K562 (cell line): ENCODE data around the gene SNRPB. TPM values are rescaled to one million over a fixed set of nuclear protein-coding genes. Genes with fewer than 3 reads are reported as not detected.
A peak's percentile ranks its signal among the peaks of the same experiment; 100 is the strongest.

ENCODE experiments used
- CREBBP ChIP-seq: IDR thresholded peaks from one replicate; pipeline ENCODE4 v1.6.1; 2012; ENCODE audit warnings: low read depth, mild to moderate bottlenecking, control low read depth, inconsistent platforms, low read length
- DMBX1 ChIP-seq: fragments of 250-450 bp; sonication (Bioruptor Pico); IDR thresholded peaks from 2 replicates; pipeline ENCODE4 v1.8.0; 2022; ENCODE audit warnings: inconsistent platforms, mild to moderate bottlenecking, moderate library complexity, borderline replicate concordance
- EHMT2 ChIP-seq: fragments of 450-650 bp; IDR thresholded peaks from 2 replicates; pipeline ENCODE4 v1.6.1; 2018; ENCODE audit warnings: antibody characterized with exemption
- ELF1 ChIP-seq: fragments of 200-800 bp; sonication (Bioruptor generic); IDR thresholded peaks from 2 replicates; pipeline ENCODE4 v1.6.1; 2016; ENCODE audit warnings: missing genetic modification characterization, missing compliant biosample characterization
- ESRRB ChIP-seq: fragments of 250-450 bp; sonication (Bioruptor Pico); IDR thresholded peaks from 2 replicates; pipeline ENCODE4 v1.5.0; 2020; ENCODE audit warnings: mild to moderate bottlenecking, moderate library complexity, borderline replicate concordance
- EZH2 ChIP-seq: IDR thresholded peaks from 2 replicates; pipeline ENCODE4 v1.6.1; 2012; ENCODE audit warnings: low read depth, mild to moderate bottlenecking, inconsistent platforms, low read length, borderline replicate concordance
- GTF2F1 ChIP-seq: IDR thresholded peaks from 2 replicates; pipeline ENCODE4 v1.6.1; 2011; ENCODE audit warnings: low read depth, low read length, improper control_type of control experiment
- IRF2 ChIP-seq: sonication (generic); formaldehyde crosslinking; IDR thresholded peaks from 2 replicates; pipeline ENCODE4 v1.8.1; 2022; ENCODE audit warnings: mild to moderate bottlenecking, missing genetic modification reagents
- LEF1 ChIP-seq: fragments of 450-650 bp; IDR thresholded peaks from 2 replicates; pipeline ENCODE4 v1.6.1; 2016; ENCODE audit warnings: mild to moderate bottlenecking
- MTF1 ChIP-seq: fragments of 250-450 bp; sonication (Bioruptor Pico); IDR thresholded peaks from 2 replicates; pipeline ENCODE4 v1.9.0; 2021; ENCODE audit warnings: moderate library complexity, mild to moderate bottlenecking, inconsistent platforms, borderline replicate concordance
- NCOA1 ChIP-seq: fragments of 450-650 bp; IDR thresholded peaks from 2 replicates; pipeline ENCODE4 v1.6.1; 2016; ENCODE audit warnings: low read depth
- SPI1 ChIP-seq: IDR thresholded peaks from 2 replicates; pipeline ENCODE4 v1.6.1; 2011; ENCODE audit warnings: low read depth, low read length, control low read depth, borderline replicate concordance
- TAF7 ChIP-seq: fragments of 450-650 bp; IDR thresholded peaks from 2 replicates; pipeline ENCODE4 v1.6.1; 2016; ENCODE audit warnings: missing genetic modification characterization, missing compliant biosample characterization
- TRIM24 ChIP-seq, 2 experiments: fragments of 450-650 bp; IDR thresholded peaks; 2 replicates each; pipeline ENCODE4 v1.6.1; 2016
- ZNF12 ChIP-seq: sonication (generic); formaldehyde crosslinking; IDR thresholded peaks from 2 replicates; pipeline ENCODE4 v1.4.0; 2020; ENCODE audit warnings: mild to moderate bottlenecking, missing genetic modification reagents
- ZNF121 ChIP-seq: sonication (generic); formaldehyde crosslinking; conservative IDR thresholded peaks from 2 replicates; pipeline ENCODE4 v1.8.0; 2022; ENCODE audit warnings: missing genetic modification reagents
- ZNF584 ChIP-seq: fragments of 200-800 bp; sonication (Bioruptor generic); IDR thresholded peaks from 2 replicates; pipeline ENCODE4 v1.6.1; 2016; ENCODE audit warnings: low read depth, mild to moderate bottlenecking, missing genetic modification characterization, missing compliant biosample characterization
- ZNF707 ChIP-seq: fragments of 250-450 bp; sonication (Bioruptor Pico); conservative IDR thresholded peaks from 2 replicates; pipeline ENCODE4 v1.8.0; 2022; ENCODE audit warnings: inconsistent platforms, mild to moderate bottlenecking, moderate library complexity
- ZNF778 ChIP-seq: fragments of 450-650 bp; formaldehyde crosslinking; IDR thresholded peaks from 2 replicates; pipeline ENCODE4 v1.4.0; 2020; ENCODE audit warnings: mild to moderate bottlenecking, moderate library complexity
- polyA plus RNA-seq, 8 experiments: library from polyadenylated mRNA; depleted of rRNA in 4 of 8; stranded (reverse) in 5 of 8; unstranded in 3 of 8; fragments of >200 nt; fragmentation: Nextera tagmentation in 2 of 8; fragmentation: Illumina TruSeq in 1 of 8; extraction: Ambion mirVana in 2 of 8; extraction: Trizol in 1 of 8; gene quantifications; 2 replicates each; pipeline versions ENCODE4 v1.2.1 to v1.2.3, GENCODE V29; 2011 to 2014; ENCODE audit warnings: inconsistent platforms in 1 of 8, missing spikeins in 1 of 8
- total RNA-seq, 7 experiments: library from RNA; depleted of rRNA in 6 of 7; stranded (reverse); fragments of >200 nt in 6 of 7; fragmentation: Illumina TruSeq in 2 of 7; extraction: Trizol in 2 of 7; gene quantifications; 2 replicates each; pipeline versions ENCODE4 v1.2.1 to v1.2.3, GENCODE V29; 2011 to 2021; ENCODE audit warnings: low replicate concordance in 1 of 7
- TF ChIP-seq, protein P1 (sequence below), 2 experiments: fragments of 450-650 bp in 1 of 2; IDR thresholded peaks; 2 replicates each; pipeline ENCODE4 v1.6.1; 2011 to 2017; ENCODE audit warnings: low read depth in 2 of 2, antibody characterized with exemption in 1 of 2, borderline replicate concordance in 1 of 2, low read length in 1 of 2, mild to moderate bottlenecking in 1 of 2, mixed read lengths in 1 of 2; ENCODE audit not compliant: control insufficient read depth in 1 of 2
- TF ChIP-seq, protein P2 (sequence below): fragments of 200-400 bp; formaldehyde crosslinking; IDR thresholded peaks from 2 replicates; pipeline ENCODE4 v1.6.1; 2017; ENCODE audit warnings: mild to moderate bottlenecking, low read depth, low read length, moderate library complexity
- TF ChIP-seq, protein P3 (sequence below): fragments of 250-450 bp; sonication (Bioruptor Pico); IDR thresholded peaks from 2 replicates; pipeline ENCODE4 v1.8.0; 2021; ENCODE audit warnings: moderate library complexity, mild to moderate bottlenecking, inconsistent platforms
- TF ChIP-seq, protein P4 (sequence below): fragments of 250-450 bp; sonication (Bioruptor Pico); IDR thresholded peaks from 2 replicates; pipeline ENCODE4 v1.4.0; 2020

The SNRPB gene
- total and polyA plus RNA-seq, 9 of the 15 experiments (the other 6 are each of a cell fraction or from before 2014, with no cell fraction given): 13.1 to 615 (median 266) TPM

DNA sequence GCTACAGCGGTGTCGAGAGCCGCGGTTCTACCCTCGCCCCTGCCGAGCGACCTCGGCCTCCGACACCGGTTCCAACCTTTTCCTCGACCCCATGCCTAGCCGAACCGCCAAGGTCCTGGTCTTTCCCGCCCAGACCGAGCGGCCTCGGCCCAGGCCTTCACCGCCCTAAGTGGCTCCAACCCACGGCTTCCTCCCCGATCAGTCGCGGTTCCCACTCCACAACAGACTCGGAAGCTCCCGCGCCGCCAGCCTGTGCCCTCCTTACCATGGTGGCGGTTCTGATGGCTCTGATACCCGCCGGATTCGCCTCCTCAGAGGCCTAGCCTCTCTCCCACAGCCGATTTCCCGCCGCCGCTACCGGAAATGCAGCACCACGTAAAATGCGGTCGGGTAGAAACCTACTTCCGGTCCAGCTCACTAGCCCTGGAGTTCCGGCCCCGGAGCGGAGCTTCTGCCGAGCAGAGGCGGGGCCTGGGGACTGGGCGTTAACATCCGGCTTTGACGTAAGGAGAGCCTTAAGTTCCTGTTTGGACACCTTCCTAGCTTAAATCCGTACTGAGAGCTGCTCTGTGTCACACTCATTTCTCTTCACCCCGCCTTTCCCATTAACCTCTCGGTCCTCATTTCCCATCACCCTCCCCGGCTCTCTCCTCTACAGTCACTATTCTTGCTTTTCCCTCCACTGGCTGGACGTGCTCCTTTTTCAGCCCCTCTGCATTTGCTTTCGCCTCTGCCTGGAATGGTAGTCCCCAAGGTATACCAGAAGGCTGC lies at the start of gene SNRPB (continued):
- TF ChIP-seq, protein P1, sequence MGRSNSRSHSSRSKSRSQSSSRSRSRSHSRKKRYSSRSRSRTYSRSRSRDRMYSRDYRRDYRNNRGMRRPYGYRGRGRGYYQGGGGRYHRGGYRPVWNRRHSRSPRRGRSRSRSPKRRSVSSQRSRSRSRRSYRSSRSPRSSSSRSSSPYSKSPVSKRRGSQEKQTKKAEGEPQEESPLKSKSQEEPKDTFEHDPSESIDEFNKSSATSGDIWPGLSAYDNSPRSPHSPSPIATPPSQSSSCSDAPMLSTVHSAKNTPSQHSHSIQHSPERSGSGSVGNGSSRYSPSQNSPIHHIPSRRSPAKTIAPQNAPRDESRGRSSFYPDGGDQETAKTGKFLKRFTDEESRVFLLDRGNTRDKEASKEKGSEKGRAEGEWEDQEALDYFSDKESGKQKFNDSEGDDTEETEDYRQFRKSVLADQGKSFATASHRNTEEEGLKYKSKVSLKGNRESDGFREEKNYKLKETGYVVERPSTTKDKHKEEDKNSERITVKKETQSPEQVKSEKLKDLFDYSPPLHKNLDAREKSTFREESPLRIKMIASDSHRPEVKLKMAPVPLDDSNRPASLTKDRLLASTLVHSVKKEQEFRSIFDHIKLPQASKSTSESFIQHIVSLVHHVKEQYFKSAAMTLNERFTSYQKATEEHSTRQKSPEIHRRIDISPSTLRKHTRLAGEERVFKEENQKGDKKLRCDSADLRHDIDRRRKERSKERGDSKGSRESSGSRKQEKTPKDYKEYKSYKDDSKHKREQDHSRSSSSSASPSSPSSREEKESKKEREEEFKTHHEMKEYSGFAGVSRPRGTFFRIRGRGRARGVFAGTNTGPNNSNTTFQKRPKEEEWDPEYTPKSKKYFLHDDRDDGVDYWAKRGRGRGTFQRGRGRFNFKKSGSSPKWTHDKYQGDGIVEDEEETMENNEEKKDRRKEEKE (IDR thresholded peaks at IDR 0.05; ENCODE audit: borderline replicate concordance in 1 of 2, control insufficient read depth in 1 of 2, low read depth in 2 of 2, low read length in 1 of 2): peak in 1 of 2 experiments; percentile 91; a peak in 2 of 4 replicates
- no peak for TF ChIP-seq IRF2 (CRISPR knock-in tag)
- TF ChIP-seq ELF1: peak; percentile 90
- TF ChIP-seq ZNF121: no peak
- no peak for TF ChIP-seq DMBX1 (CRISPR knock-in tag)
- no peak for TF ChIP-seq ESRRB (CRISPR knock-in tag)
- peak; percentile 87 for TF ChIP-seq EHMT2
- TF ChIP-seq LEF1: 0 out of 2 replicates have a peak, but pooled peaks have one; percentile 39
- TF ChIP-seq EZH2: no peak
- TF ChIP-seq, protein P2, sequence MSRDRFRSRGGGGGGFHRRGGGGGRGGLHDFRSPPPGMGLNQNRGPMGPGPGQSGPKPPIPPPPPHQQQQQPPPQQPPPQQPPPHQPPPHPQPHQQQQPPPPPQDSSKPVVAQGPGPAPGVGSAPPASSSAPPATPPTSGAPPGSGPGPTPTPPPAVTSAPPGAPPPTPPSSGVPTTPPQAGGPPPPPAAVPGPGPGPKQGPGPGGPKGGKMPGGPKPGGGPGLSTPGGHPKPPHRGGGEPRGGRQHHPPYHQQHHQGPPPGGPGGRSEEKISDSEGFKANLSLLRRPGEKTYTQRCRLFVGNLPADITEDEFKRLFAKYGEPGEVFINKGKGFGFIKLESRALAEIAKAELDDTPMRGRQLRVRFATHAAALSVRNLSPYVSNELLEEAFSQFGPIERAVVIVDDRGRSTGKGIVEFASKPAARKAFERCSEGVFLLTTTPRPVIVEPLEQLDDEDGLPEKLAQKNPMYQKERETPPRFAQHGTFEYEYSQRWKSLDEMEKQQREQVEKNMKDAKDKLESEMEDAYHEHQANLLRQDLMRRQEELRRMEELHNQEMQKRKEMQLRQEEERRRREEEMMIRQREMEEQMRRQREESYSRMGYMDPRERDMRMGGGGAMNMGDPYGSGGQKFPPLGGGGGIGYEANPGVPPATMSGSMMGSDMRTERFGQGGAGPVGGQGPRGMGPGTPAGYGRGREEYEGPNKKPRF: no peak
- no peak for TF ChIP-seq CREBBP
- TF ChIP-seq SPI1: no peak
- TF ChIP-seq GTF2F1: 0 out of 2 replicates have a peak, but pooled peaks have one; percentile 80
- TF ChIP-seq, protein P3, sequence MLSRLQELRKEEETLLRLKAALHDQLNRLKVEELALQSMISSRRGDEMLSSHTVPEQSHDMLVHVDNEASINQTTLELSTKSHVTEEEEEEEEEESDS (CRISPR knock-in tag): no peak
- TF ChIP-seq ZNF584: no peak
- peak in 1 of 2 experiments; percentile 98; a peak in 2 of 4 replicates for TF ChIP-seq TRIM24 (IDR thresholded peaks at IDR 0.05)
- TF ChIP-seq ZNF707 (CRISPR knock-in tag): no peak
- peak; percentile 98 for TF ChIP-seq TAF7 (tag)
- TF ChIP-seq ZNF12 (CRISPR knock-in tag): peak; percentile 61; the same call in 1 of the 2 replicates
- TF ChIP-seq ZNF778 (CRISPR knock-in tag): no peak
- TF ChIP-seq, protein P4, sequence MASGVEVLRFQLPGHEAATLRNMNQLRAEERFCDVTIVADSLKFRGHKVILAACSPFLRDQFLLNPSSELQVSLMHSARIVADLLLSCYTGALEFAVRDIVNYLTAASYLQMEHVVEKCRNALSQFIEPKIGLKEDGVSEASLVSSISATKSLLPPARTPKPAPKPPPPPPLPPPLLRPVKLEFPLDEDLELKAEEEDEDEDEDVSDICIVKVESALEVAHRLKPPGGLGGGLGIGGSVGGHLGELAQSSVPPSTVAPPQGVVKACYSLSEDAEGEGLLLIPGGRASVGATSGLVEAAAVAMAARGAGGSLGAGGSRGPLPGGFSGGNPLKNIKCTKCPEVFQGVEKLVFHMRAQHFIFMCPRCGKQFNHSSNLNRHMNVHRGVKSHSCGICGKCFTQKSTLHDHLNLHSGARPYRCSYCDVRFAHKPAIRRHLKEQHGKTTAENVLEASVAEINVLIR (CRISPR knock-in tag): no peak
- TF ChIP-seq MTF1: no peak
- TF ChIP-seq NCOA1: peak; percentile 98
